22Rv1 (cell line): ENCODE measurements around the gene SF3B3.

Source experiments
- CTCF ChIP-seq: fragments of 450-650 bp; IDR thresholded peaks from 2 replicates; pipeline ENCODE4 v1.5.1; 2017; ENCODE audit warnings: mild to moderate bottlenecking
- ZFX ChIP-seq: fragments of 450-650 bp; IDR thresholded peaks from 2 replicates; pipeline ENCODE4 v1.6.1; 2017; ENCODE audit warnings: antibody characterized with exemption, borderline replicate concordance

GRCh38 chr16:70582280-70582978, 58.8 kb downstream of the SF3B3 start:
- TF ChIP-seq CTCF, result peak; percentile 51
- no peak for TF ChIP-seq ZFX
